Astrocyte of the cerebellum (primary cell): ENCODE data around the gene MARCOL.
A peak's percentile ranks its signal among the peaks of the same experiment; 100 is the strongest.
"Not testable (repeated sequence)": the region's sequence is repeated elsewhere in the genome, so short reads cannot be mapped to it uniquely, and the experiment has no call there.

ENCODE experiments used
- DNase-seq: peaks from one replicate; pipeline ENCODE4 v3.0.0-alpha.2; 2011; ENCODE audit warnings: low read depth
- H3K4me3 ChIP-seq: 2 replicates; pipeline ENCODE4 v1.5.1; 2011; ENCODE audit warnings: mild to moderate bottlenecking, low read depth, low read length, moderate library complexity
- in situ Hi-C: cut with HindIII; loops from 2 replicates; pipeline ENCODE4 v1.10.0; 2017; ENCODE audit warnings: low sequenced_read_pairs
- TF ChIP-seq, protein P1 (sequence below): IDR thresholded peaks from 2 replicates; pipeline ENCODE4 v1.5.1; 2012; ENCODE audit warnings: low read length, low read depth, moderate library complexity, mild to moderate bottlenecking; ENCODE audit errors: missing control alignments

Gene MARCOL

DNA sequence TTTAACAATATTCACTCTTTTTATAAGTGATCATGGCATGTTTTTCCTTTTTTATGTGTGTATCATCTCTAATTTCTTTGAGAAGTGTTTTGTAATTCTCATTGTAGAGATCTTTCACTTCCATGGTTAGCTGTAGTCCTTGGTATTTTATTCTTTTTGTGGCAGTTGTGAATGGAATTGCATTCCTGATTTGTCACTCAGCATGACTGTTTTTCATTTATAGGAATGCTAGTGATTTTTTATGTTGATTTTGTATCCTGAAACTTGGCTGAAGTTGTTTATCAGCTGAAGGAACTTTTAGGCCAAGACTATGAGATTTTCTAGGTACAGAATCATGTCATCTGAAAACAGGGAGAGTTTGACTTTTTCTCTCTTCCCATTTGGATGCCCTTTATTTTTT, 17.1 kb downstream of the MARCOL start:
- in situ Hi-C loops, result no loop called here
- no peak for DNase-seq
- no peak overlapping the region for H3K4me3 ChIP-seq
- TF ChIP-seq, protein P1, sequence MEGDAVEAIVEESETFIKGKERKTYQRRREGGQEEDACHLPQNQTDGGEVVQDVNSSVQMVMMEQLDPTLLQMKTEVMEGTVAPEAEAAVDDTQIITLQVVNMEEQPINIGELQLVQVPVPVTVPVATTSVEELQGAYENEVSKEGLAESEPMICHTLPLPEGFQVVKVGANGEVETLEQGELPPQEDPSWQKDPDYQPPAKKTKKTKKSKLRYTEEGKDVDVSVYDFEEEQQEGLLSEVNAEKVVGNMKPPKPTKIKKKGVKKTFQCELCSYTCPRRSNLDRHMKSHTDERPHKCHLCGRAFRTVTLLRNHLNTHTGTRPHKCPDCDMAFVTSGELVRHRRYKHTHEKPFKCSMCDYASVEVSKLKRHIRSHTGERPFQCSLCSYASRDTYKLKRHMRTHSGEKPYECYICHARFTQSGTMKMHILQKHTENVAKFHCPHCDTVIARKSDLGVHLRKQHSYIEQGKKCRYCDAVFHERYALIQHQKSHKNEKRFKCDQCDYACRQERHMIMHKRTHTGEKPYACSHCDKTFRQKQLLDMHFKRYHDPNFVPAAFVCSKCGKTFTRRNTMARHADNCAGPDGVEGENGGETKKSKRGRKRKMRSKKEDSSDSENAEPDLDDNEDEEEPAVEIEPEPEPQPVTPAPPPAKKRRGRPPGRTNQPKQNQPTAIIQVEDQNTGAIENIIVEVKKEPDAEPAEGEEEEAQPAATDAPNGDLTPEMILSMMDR, result no peak

DNA sequence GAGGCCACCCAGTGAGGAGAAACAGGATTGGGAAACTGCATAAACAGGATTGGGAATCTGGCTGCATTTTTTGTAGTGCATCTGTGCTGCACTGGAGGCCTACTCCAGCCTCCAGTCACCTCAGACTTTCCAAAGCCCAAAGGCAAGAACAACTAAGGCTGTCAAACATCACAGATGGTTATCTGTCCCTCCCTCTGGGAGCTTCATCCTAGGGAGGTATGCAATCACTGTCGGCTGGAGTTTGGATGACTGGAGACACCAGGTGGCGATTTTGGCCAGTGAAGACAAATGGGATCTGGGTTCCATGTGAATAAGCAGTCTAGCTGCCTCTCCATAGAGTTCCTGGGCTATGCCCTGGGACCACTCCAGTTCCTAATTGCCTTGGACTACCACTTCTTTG, 21.0 kb downstream of the MARCOL start:
- in situ Hi-C loops, result no loop called here
- H3K4me3 ChIP-seq, result no peak overlapping the region
- no peak for DNase-seq
- TF ChIP-seq, protein P1, result no peak

DNA sequence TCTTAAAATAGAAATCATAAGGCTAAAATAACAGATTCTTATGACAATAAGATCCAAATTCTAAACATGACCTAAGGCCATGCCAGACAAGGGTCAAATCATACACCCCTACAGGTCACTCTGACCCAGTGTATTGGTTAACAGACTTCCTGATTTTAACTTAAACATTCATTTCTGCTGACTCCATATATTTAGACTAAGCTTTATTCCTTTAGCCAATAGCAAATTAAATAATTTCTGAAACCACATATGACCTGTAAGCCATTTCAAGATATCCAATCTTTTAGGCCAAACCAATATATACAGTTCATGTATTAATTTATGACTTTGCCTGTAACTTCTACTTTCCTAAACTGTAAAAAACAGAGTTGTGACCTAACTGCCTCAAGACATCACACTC, 22.9 kb downstream of the MARCOL start:
- H3K4me3 ChIP-seq, result no peak overlapping the region
- in situ Hi-C loops, result no loop called here
- TF ChIP-seq, protein P1, result no peak
- no peak for DNase-seq

DNA sequence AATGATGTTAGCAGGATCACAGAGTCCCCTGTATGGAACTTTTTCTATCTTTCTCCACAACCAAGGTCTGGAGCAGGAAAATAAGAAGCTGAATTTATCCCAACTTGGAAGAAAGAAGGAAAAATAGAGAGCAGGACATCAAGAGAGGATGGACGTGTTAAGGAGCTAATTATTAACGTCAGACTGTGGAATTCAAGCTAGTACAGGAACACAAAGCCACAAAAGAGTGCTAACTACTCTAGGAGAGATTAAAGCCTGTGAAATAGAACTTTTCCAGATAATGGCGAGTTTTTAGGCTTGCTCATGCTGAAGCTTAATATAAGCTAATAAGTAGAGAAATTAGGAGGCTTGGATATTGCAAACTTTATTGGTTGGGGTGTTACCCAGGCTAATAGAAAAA, 29.6 kb downstream of the MARCOL start:
- DNase-seq, result no peak
- H3K4me3 ChIP-seq, result no peak overlapping the region
- in situ Hi-C loops, result no loop called here
- TF ChIP-seq, protein P1, result no peak

DNA sequence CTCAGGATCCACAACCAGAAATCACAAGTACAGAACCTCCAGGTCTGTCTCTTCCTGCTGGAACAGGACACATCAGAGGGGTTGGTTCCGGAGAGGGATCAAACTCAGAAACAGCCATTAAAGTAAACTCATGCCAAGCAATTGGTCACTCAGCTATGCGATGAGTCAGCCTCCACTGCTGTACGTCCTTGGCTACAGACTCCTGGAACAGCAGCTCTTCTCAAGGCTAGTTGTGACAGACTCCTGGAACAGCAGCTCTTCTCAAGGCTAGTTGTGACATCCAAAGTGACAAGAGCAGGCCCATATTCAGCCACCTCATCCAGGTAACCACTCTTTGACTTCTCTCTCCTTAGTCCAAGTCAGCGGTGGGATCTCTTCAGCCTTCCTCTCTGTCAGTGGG, 30.2 kb downstream of the MARCOL start, which contains the start of gene SPINK13:
TSS of gene SPINK13 (plus strand) at position 229 of the 400 bp plus-strand sequence. CDS start 1,279 bp downstream, outside the sequence.
- in situ Hi-C loops, result no loop called here
- TF ChIP-seq, protein P1, result no peak
- no peak within 1 kb of the TSS for H3K4me3 ChIP-seq
- peak; percentile 65 for DNase-seq

DNA sequence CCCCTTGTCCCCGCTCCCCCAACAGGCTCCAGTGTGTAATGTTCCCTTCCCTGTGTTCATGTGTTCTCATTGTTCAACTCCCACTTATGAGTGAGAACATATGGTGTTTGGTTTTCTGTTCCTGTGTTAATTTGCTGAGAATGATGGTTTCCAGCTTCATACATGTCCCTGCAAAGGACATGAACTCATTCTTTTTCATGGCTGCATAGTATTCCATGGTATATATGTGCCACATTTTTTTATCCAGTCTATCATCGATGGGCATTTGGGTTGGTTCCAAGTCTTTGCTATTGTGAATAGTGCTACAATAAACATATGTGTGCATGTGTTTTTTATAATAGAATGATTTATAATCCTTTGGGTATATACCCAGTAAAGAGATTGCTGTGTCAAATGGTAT, 36.8 kb downstream of the MARCOL start:
- DNase-seq, H3K4me3 ChIP-seq, in situ Hi-C loops: not testable (repeated sequence)

DNA sequence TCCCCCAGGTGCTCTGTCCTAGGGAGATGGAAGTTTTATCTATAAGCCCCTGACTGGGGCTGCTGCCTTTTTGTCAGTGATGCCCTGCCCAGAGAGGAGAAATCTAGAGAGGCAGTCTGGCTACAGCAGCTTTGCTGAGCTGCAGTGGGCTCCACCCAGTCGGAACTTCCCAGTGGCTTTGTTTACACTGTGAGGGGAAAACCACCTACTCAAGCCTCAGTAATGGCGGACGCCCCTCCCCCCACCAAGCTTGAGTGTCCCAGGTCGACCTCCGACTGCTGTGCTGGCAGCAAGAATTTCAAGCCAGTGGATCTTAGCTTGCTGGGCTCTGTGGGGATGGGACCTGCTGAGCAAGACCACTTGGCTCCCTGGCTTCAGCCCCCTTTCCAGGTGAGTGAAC, 42.6 kb downstream of the MARCOL start:
- DNase-seq, H3K4me3 ChIP-seq, in situ Hi-C loops: not testable (repeated sequence)

DNA sequence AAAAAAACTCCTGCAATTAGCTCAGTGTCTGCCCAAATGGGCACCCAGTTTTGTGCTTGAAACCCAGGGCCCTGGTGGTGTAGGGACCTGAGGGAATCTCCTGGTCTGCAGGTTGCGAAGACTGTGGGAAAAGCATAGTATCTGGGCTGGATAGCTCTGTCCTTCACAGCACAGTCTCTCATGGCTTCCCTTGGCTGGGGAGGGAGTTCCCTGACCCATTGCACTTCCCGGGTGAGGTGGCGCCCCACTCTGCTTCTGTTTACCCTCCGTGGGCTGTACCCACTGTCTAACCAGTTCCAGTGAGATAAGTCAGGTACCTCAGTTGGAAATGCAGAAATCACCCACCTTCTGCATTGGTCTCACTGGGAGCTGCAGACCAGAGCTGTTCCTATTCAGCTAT, 43.0 kb downstream of the MARCOL start:
- DNase-seq, H3K4me3 ChIP-seq, in situ Hi-C loops: not testable (repeated sequence)
